WTC11 (cell line): ENCODE measurements around the gene SPHK1. TPM values are rescaled to one million over a fixed set of nuclear protein-coding genes. Genes with fewer than 3 reads are reported as not detected.

ENCODE experiments used
- ATAC-seq: fragments of 200-7000 bp; cut with Tn5 transposase; 2 replicates; pipeline ENCODE4 v1.10.0; 2021; ENCODE audit warnings: mild to moderate bottlenecking, moderate library complexity
- CTCF ChIA-PET: fragments of 300-600 bp; sonication (Branson Sonifier 250); formaldehyde crosslinking; loops from one replicate; lab custom pipeline; 2021; ENCODE audit warnings: antibody characterized with exemption; lab: Charles Lee
- POLR2A ChIA-PET: fragments of 350-600 bp; sonication (Branson Sonifier 250); formaldehyde crosslinking; loops from one replicate; lab custom pipeline; 2021; ENCODE audit warnings: antibody characterized with exemption; lab: Charles Lee
- DNase-seq: peaks from one replicate; pipeline ENCODE4 v3.0.0; 2021; ENCODE audit warnings: low spot score
- H3K27ac Mint-ChIP-seq: 2 replicates; pipeline ENCODE4 v1.8.0; 2021; ENCODE audit warnings: mixed read lengths
- H3K27me3 Mint-ChIP-seq: 2 replicates; pipeline ENCODE4 v1.8.0; 2021; ENCODE audit warnings: low read depth, mild to moderate bottlenecking, moderate library complexity, mixed read lengths
- H3K36me3 Mint-ChIP-seq: 2 replicates; pipeline ENCODE4 v1.8.0; 2021; ENCODE audit warnings: mixed read lengths
- H3K4me1 Mint-ChIP-seq: 2 replicates; pipeline ENCODE4 v1.8.0; 2022; ENCODE audit warnings: mixed read lengths
- H3K4me3 Mint-ChIP-seq: 2 replicates; pipeline ENCODE4 v1.8.0; 2021; ENCODE audit warnings: mild to moderate bottlenecking, moderate library complexity, mixed read lengths
- H3K9me3 Mint-ChIP-seq: 2 replicates; pipeline ENCODE4 v1.8.0; 2021; ENCODE audit warnings: mixed read lengths
- ATF1 ChIP-seq: sonication (generic); formaldehyde crosslinking; IDR thresholded peaks from 2 replicates; pipeline ENCODE4 v1.8.1; 2023; ENCODE audit warnings: mild to moderate bottlenecking, moderate library complexity, missing genetic modification reagents
- ERG ChIP-seq: fragments of 250-450 bp; sonication (Bioruptor Pico); IDR thresholded peaks from 2 replicates; pipeline ENCODE4 v1.8.0; 2021; ENCODE audit warnings: mild to moderate bottlenecking
- GABPB1 ChIP-seq: sonication (generic); formaldehyde crosslinking; IDR thresholded peaks from 2 replicates; pipeline ENCODE4 v1.8.1; 2023; ENCODE audit warnings: mild to moderate bottlenecking, missing genetic modification reagents
- GRHL2 ChIP-seq: fragments of 250-450 bp; sonication (Bioruptor Pico); IDR thresholded peaks from 2 replicates; pipeline ENCODE4 v1.8.0; 2022; ENCODE audit warnings: mild to moderate bottlenecking, moderate library complexity; ENCODE audit not compliant: insufficient replicate concordance, severe bottlenecking
- MXD4 ChIP-seq: fragments of 250-450 bp; sonication (Bioruptor Pico); IDR thresholded peaks from 2 replicates; pipeline ENCODE4 v1.8.0; 2021; ENCODE audit warnings: mild to moderate bottlenecking, moderate library complexity, borderline replicate concordance
- NR3C1 ChIP-seq: sonication (generic); formaldehyde crosslinking; conservative IDR thresholded peaks from 2 replicates; pipeline ENCODE4 v1.8.1; 2023; ENCODE audit warnings: low read depth, mild to moderate bottlenecking, missing genetic modification reagents
- SMAD4 ChIP-seq: sonication (generic); formaldehyde crosslinking; IDR thresholded peaks from 2 replicates; pipeline ENCODE4 v1.8.0; 2022; ENCODE audit warnings: mild to moderate bottlenecking, missing genetic modification reagents
- USF2 ChIP-seq: sonication (generic); formaldehyde crosslinking; IDR thresholded peaks from 2 replicates; pipeline ENCODE4 v1.8.1; 2023; ENCODE audit warnings: mild to moderate bottlenecking, missing genetic modification reagents, moderate library complexity
- ZNF232 ChIP-seq: sonication (generic); formaldehyde crosslinking; IDR thresholded peaks from 2 replicates; pipeline ENCODE4 v1.8.0; 2022; ENCODE audit warnings: mild to moderate bottlenecking, missing genetic modification reagents
- ZNF532 ChIP-seq: fragments of 250-450 bp; sonication (Bioruptor Pico); IDR thresholded peaks from 2 replicates; pipeline ENCODE4 v1.9.0; 2021; ENCODE audit warnings: mild to moderate bottlenecking, borderline replicate concordance
- ZNF671 ChIP-seq: fragments of 250-450 bp; sonication (Bioruptor Pico); IDR thresholded peaks from 2 replicates; pipeline ENCODE4 v1.8.0; 2021; ENCODE audit warnings: mild to moderate bottlenecking
- total RNA-seq: library from RNA; stranded (reverse); gene quantifications from 3 replicates; pipeline ENCODE4 v1.2.3, GENCODE V29; 2021
- TF ChIP-seq, protein P1 (sequence below): sonication (generic); formaldehyde crosslinking; IDR thresholded peaks from 2 replicates; pipeline ENCODE4 v1.8.0; 2023; ENCODE audit warnings: missing genetic modification reagents, mild to moderate bottlenecking, borderline replicate concordance
- TF ChIP-seq, protein P2 (sequence below): sonication (generic); formaldehyde crosslinking; IDR thresholded peaks from 2 replicates; pipeline ENCODE4 v1.8.0; 2022; ENCODE audit warnings: mild to moderate bottlenecking, missing genetic modification reagents

SPHK1 gene
- total RNA-seq, 1 experiment from 2014 or later: 2.5 TPM

DNA sequence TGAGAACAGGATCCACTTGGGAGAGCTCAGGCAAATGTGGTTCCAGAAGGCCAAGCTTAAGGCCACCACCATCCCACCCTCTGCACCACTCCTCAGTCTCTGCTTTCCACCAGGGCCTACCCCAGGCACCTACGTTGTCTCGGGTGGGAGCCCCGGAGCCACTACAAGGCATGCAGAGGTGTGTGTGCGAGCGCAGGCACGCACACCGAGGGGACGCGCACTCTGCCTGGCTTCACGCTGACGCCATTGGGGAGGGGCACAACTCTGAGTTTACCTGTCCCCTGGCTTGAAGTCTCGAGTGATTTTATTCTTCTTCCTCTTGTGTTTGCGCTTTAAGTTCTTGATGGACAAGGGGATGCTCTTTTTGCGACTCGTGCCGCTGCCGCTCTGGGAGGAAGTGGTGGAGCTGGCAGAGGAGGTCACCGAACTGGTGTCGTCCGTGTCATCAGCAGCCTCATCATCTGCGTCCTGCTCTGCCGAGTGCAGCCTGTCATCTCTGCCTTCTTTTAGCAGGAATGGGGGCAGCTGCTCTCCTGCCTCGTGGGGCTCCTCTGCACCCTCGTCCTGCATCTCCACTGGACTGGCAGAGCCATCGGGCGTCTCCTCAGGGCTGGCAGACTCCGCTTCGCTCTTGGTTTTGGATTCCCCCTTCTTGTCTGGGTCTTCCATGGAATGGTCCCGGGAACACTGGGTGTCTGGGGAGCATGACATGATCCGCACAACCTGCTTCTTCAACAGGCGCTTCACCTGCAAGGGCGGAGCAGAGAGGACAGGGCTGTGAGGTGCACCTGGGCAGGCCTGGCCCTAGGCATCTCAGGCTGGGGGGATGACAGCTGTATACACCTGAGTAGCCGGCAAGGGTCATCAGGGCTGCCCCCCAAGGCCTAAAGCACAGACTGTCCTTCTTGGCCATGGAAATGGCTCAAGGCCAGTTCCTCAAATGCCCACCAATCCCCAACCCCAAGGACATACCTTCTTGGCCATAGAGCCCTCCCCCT, 15.1 kb downstream of the SPHK1 start (continued):
- TF ChIP-seq, protein P1, sequence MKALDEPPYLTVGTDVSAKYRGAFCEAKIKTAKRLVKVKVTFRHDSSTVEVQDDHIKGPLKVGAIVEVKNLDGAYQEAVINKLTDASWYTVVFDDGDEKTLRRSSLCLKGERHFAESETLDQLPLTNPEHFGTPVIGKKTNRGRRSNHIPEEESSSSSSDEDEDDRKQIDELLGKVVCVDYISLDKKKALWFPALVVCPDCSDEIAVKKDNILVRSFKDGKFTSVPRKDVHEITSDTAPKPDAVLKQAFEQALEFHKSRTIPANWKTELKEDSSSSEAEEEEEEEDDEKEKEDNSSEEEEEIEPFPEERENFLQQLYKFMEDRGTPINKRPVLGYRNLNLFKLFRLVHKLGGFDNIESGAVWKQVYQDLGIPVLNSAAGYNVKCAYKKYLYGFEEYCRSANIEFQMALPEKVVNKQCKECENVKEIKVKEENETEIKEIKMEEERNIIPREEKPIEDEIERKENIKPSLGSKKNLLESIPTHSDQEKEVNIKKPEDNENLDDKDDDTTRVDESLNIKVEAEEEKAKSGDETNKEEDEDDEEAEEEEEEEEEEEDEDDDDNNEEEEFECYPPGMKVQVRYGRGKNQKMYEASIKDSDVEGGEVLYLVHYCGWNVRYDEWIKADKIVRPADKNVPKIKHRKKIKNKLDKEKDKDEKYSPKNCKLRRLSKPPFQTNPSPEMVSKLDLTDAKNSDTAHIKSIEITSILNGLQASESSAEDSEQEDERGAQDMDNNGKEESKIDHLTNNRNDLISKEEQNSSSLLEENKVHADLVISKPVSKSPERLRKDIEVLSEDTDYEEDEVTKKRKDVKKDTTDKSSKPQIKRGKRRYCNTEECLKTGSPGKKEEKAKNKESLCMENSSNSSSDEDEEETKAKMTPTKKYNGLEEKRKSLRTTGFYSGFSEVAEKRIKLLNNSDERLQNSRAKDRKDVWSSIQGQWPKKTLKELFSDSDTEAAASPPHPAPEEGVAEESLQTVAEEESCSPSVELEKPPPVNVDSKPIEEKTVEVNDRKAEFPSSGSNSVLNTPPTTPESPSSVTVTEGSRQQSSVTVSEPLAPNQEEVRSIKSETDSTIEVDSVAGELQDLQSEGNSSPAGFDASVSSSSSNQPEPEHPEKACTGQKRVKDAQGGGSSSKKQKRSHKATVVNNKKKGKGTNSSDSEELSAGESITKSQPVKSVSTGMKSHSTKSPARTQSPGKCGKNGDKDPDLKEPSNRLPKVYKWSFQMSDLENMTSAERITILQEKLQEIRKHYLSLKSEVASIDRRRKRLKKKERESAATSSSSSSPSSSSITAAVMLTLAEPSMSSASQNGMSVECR (CRISPR knock-in tag): no peak

- H3K9me3 Mint-ChIP-seq: no peaks in the 10 kb centered on the region
- no peak for ATAC-seq
- ChIA-PET CTCF (interaction anchor here (1.5 to 1.6 kb wide), 2 partner anchors 42 to 56 kb away, joined by 3 to 4 read pairs; no protein-coding TSS in a partner anchor), POLR2A (no interaction called here)
- TF ChIP-seq USF2: no peak
- TF ChIP-seq ZNF532 (CRISPR knock-in tag): no peak
- TF ChIP-seq ERG: no peak
- TF ChIP-seq MXD4: no peak
- TF ChIP-seq ZNF671 (CRISPR knock-in tag): no peak
- no peak for TF ChIP-seq GABPB1 (CRISPR knock-in tag)
- TF ChIP-seq ZNF232 (CRISPR knock-in tag): no peak
- TF ChIP-seq GRHL2: no peak
- no peak for TF ChIP-seq ATF1 (CRISPR knock-in tag)
- no peak for TF ChIP-seq SMAD4 (CRISPR knock-in tag)
- DNase-seq: no peak
- H3K27me3 Mint-ChIP-seq: no peaks in the 10 kb centered on the region
- H3K4me3 Mint-ChIP-seq: no peak overlapping the region
- peaks cover 55% of the 10 kb centered on the region for H3K36me3 Mint-ChIP-seq
- no peak overlapping the region for H3K27ac Mint-ChIP-seq
- H3K4me1 Mint-ChIP-seq: no peaks in the 10 kb centered on the region
Measured at GRCh38 chr17:76402711-76403110, 18.3 kb downstream of the SPHK1 start.

DNA sequence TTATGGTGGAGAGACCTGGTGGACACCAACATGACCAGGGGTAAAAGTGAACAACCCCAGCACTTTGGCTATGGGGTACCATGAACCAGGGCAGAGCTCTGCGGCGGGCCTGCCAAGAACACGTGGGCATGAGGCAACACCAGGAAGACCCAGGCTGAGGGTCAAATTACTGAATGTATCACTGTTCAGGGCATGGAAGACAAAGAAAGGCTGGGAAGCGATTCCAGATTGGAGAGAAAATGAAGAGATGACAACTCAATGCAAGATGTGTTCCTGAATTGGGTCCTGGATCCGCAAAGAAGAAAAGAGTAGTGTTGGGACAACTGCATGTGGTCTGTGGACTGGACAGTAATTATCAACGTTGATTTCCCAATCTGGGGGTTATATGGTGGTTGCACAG, 19.8 kb downstream of the SPHK1 start:
- Mint-ChIP-seq H3K27ac (no peak overlapping the region), H3K9me3 (no peaks in the 10 kb centered on the region), H3K4me3 (no peak overlapping the region), H3K27me3 (no peaks in the 10 kb centered on the region), H3K4me1 (peaks cover 9% of the 10 kb centered on the region; the same call in 1 of the 2 replicates), H3K36me3 (peaks cover 47% of the 10 kb centered on the region)
- POLR2A ChIA-PET: no interaction called here
- DNase-seq: no peak
- CTCF ChIA-PET: no interaction called here
- TF ChIP-seq, protein P2, sequence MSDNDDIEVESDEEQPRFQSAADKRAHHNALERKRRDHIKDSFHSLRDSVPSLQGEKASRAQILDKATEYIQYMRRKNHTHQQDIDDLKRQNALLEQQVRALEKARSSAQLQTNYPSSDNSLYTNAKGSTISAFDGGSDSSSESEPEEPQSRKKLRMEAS (CRISPR knock-in tag): no peak
- TF ChIP-seq USF2: no peak
- no peak for TF ChIP-seq NR3C1 (CRISPR knock-in tag)
- ATAC-seq: no peak
